ENCODE results near the gene AMDHD2.

The AMDHD2 gene

GRCh38 chr16:2500430-2500917 is 19.7 kb upstream of the AMDHD2 start:
- no peak for TF ChIP-seq SUZ12 (IDR thresholded peaks at IDR 0.05; ENCODE audit: extremely low read depth, insufficient read depth, insufficient read length)
- TF ChIP-seq YY1 (IDR thresholded peaks at IDR 0.05; ENCODE audit: insufficient read depth, insufficient read length): no peak
- no peak for TF ChIP-seq ZNF274 (IDR thresholded peaks at IDR 0.05; ENCODE audit: low read depth, low read length)
- Histone ChIP-seq H3K4me3 (ENCODE audit: insufficient read length, low read depth) (no peak overlapping the region), H3K9me3 (ENCODE audit: insufficient read depth, low read length) (no peaks in the 10 kb centered on the region), H3K9ac (ENCODE audit: insufficient read length, low read depth) (peak overlapping the region; percentile 70), H3K4me1 (ENCODE audit: insufficient read depth, insufficient read length) (peaks cover 24% of the 10 kb centered on the region), H3K36me3 (ENCODE audit: insufficient read depth, insufficient read length, low read length) (peaks cover 34% of the 10 kb centered on the region), H3K27me3 (ENCODE audit: insufficient read depth, insufficient read length) (no peaks in the 10 kb centered on the region)
- no peak for DNase-seq (ENCODE audit: low read depth, low spot score)

GRCh38 chr16:2500918-2501750 is 19.0 kb upstream of the AMDHD2 start:
- Histone ChIP-seq H3K9ac (ENCODE audit: insufficient read length, low read depth) (peak overlapping the region; percentile 70), H3K36me3 (ENCODE audit: insufficient read depth, insufficient read length, low read length) (peaks cover 32% of the 10 kb centered on the region), H3K27me3 (ENCODE audit: insufficient read depth, insufficient read length) (no peaks in the 10 kb centered on the region), H3K4me3 (ENCODE audit: insufficient read length, low read depth) (peak overlapping the region; percentile 28), H3K9me3 (ENCODE audit: insufficient read depth, low read length) (no peaks in the 10 kb centered on the region), H3K4me1 (ENCODE audit: insufficient read depth, insufficient read length) (peaks cover 24% of the 10 kb centered on the region)
- peak; percentile 76 for DNase-seq (ENCODE audit: low read depth, low spot score)
- TF ChIP-seq SUZ12 (IDR thresholded peaks at IDR 0.05; ENCODE audit: extremely low read depth, insufficient read depth, insufficient read length): no peak
- no peak for TF ChIP-seq ZNF274 (IDR thresholded peaks at IDR 0.05; ENCODE audit: low read depth, low read length)
- no peak for TF ChIP-seq YY1 (IDR thresholded peaks at IDR 0.05; ENCODE audit: insufficient read depth, insufficient read length)

GRCh38 chr16:2501946-2502895 is 17.9 kb upstream of the AMDHD2 start:
- Histone ChIP-seq H3K4me3 (ENCODE audit: insufficient read length, low read depth) (no peak overlapping the region), H3K27me3 (ENCODE audit: insufficient read depth, insufficient read length) (no peaks in the 10 kb centered on the region), H3K9ac (ENCODE audit: insufficient read length, low read depth) (peak overlapping the region; percentile 14), H3K36me3 (ENCODE audit: insufficient read depth, insufficient read length, low read length) (peaks cover 21% of the 10 kb centered on the region), H3K9me3 (ENCODE audit: insufficient read depth, low read length) (no peaks in the 10 kb centered on the region), H3K4me1 (ENCODE audit: insufficient read depth, insufficient read length) (peaks cover 20% of the 10 kb centered on the region)
- TF ChIP-seq SUZ12 (IDR thresholded peaks at IDR 0.05; ENCODE audit: extremely low read depth, insufficient read depth, insufficient read length) (no peak), YY1 (IDR thresholded peaks at IDR 0.05; ENCODE audit: insufficient read depth, insufficient read length) (no peak), ZNF274 (IDR thresholded peaks at IDR 0.05; ENCODE audit: low read depth, low read length) (no peak)
- DNase-seq (ENCODE audit: low read depth, low spot score): no peak

GRCh38 chr16:2505695-2506094 is 14.5 kb upstream of the AMDHD2 start:
- TF ChIP-seq SUZ12 (IDR thresholded peaks at IDR 0.05; ENCODE audit: extremely low read depth, insufficient read depth, insufficient read length) (no peak), ZNF274 (IDR thresholded peaks at IDR 0.05; ENCODE audit: low read depth, low read length) (no peak), YY1 (IDR thresholded peaks at IDR 0.05; ENCODE audit: insufficient read depth, insufficient read length) (no peak)
- no peak for DNase-seq (ENCODE audit: low read depth, low spot score)
- Histone ChIP-seq H3K9ac (ENCODE audit: insufficient read length, low read depth) (no peak overlapping the region), H3K4me3 (ENCODE audit: insufficient read length, low read depth) (no peak overlapping the region), H3K36me3 (ENCODE audit: insufficient read depth, insufficient read length, low read length) (peaks cover 2% of the 10 kb centered on the region), H3K9me3 (ENCODE audit: insufficient read depth, low read length) (no peaks in the 10 kb centered on the region), H3K4me1 (ENCODE audit: insufficient read depth, insufficient read length) (peaks cover 19% of the 10 kb centered on the region), H3K27me3 (ENCODE audit: insufficient read depth, insufficient read length) (no peaks in the 10 kb centered on the region)

GRCh38 chr16:2507052-2507659 is 13.0 kb upstream of the AMDHD2 start:
- H3K27me3 ChIP-seq (ENCODE audit: insufficient read depth, insufficient read length): no peaks in the 10 kb centered on the region
- DNase-seq (ENCODE audit: low read depth, low spot score): no peak
- H3K4me1 ChIP-seq (ENCODE audit: insufficient read depth, insufficient read length): peaks cover 18% of the 10 kb centered on the region
- no peaks in the 10 kb centered on the region for H3K36me3 ChIP-seq (ENCODE audit: insufficient read depth, insufficient read length, low read length)
- no peak for TF ChIP-seq YY1 (IDR thresholded peaks at IDR 0.05; ENCODE audit: insufficient read depth, insufficient read length)
- TF ChIP-seq ZNF274 (IDR thresholded peaks at IDR 0.05; ENCODE audit: low read depth, low read length): no peak
- TF ChIP-seq SUZ12 (IDR thresholded peaks at IDR 0.05; ENCODE audit: extremely low read depth, insufficient read depth, insufficient read length): no peak
- H3K9ac ChIP-seq (ENCODE audit: insufficient read length, low read depth): peak overlapping the region; percentile 13
- H3K9me3 ChIP-seq (ENCODE audit: insufficient read depth, low read length): no peaks in the 10 kb centered on the region
- no peak overlapping the region for H3K4me3 ChIP-seq (ENCODE audit: insufficient read length, low read depth)

- Histone ChIP-seq H3K27me3 (ENCODE audit: insufficient read depth, insufficient read length) (no peaks in the 10 kb centered on the region), H3K9ac (ENCODE audit: insufficient read length, low read depth) (peak overlapping the region; percentile 13), H3K9me3 (ENCODE audit: insufficient read depth, low read length) (no peaks in the 10 kb centered on the region), H3K4me3 (ENCODE audit: insufficient read length, low read depth) (no peak overlapping the region), H3K4me1 (ENCODE audit: insufficient read depth, insufficient read length) (peaks cover 22% of the 10 kb centered on the region), H3K36me3 (ENCODE audit: insufficient read depth, insufficient read length, low read length) (no peaks in the 10 kb centered on the region)
- TF ChIP-seq ZNF274 (IDR thresholded peaks at IDR 0.05; ENCODE audit: low read depth, low read length) (no peak), SUZ12 (IDR thresholded peaks at IDR 0.05; ENCODE audit: extremely low read depth, insufficient read depth, insufficient read length) (no peak), YY1 (IDR thresholded peaks at IDR 0.05; ENCODE audit: insufficient read depth, insufficient read length) (no peak)
- DNase-seq (ENCODE audit: low read depth, low spot score): no peak
Observed at GRCh38 chr16:2507665-2508064, 12.5 kb upstream of the AMDHD2 start.
